Caco-2 (cell line): ENCODE results near the gene AURKA. TPM values are rescaled to one million over a fixed set of nuclear protein-coding genes. Genes with fewer than 3 reads are reported as not detected.

Experiments
- BruUV-seq: library from RNA; stranded (reverse); fragments of 400-500 nt; replicated peaks from 2 replicates; lab custom pipeline; 2021; lab: Mats Ljungman, UMichigan
- CTCF ChIA-PET: fragments of 300-600 bp; sonication (Branson Sonifier 250); formaldehyde crosslinking; loops from one replicate; lab custom pipeline; 2022; ENCODE audit warnings: antibody characterized with exemption; lab: Charles Lee
- POLR2A ChIA-PET: fragments of 300-600 bp; sonication (Branson Sonifier 250); formaldehyde crosslinking; loops from one replicate; lab custom pipeline; 2022; ENCODE audit warnings: antibody characterized with exemption; lab: Charles Lee
- DNase-seq, 2 experiments: peaks; one replicate each; pipeline versions ENCODE4 v3.0.0 to v3.0.0-alpha.2; 2020 to 2022
- H3K27me3 ChIP-seq: replicated peaks from 2 replicates; pipeline ENCODE4 v1.6.0; 2011; ENCODE audit warnings: low read length; ENCODE audit not compliant: control insufficient read depth, insufficient read depth
- H3K36me3 ChIP-seq: 2 replicates; pipeline ENCODE4 v1.5.1; 2011; ENCODE audit warnings: low read length; ENCODE audit not compliant: control insufficient read depth, insufficient read depth
- H3K4me1 ChIP-seq: fragments of 250-450 bp; sonication (Bioruptor Pico); 2 replicates; pipeline ENCODE4 v1.5.1; 2020; ENCODE audit warnings: mild to moderate bottlenecking
- H3K4me3 ChIP-seq: 2 replicates; pipeline ENCODE4 v1.5.1; 2011; ENCODE audit warnings: low read depth, mild to moderate bottlenecking, control low read depth, low read length
- H3K9me3 ChIP-seq: fragments of 250-450 bp; sonication (Bioruptor Pico); 2 replicates; pipeline ENCODE4 v1.5.1; 2020; ENCODE audit warnings: mild to moderate bottlenecking, moderate library complexity
- H3K27ac Mint-ChIP-seq: one replicate; pipeline ENCODE4 v1.8.0; 2022; ENCODE audit warnings: mixed read lengths; ENCODE audit not compliant: unreplicated experiment
- H3K27me3 Mint-ChIP-seq: one replicate; pipeline ENCODE4 v1.8.0; 2022; ENCODE audit warnings: mixed read lengths; ENCODE audit not compliant: insufficient read depth, unreplicated experiment
- H3K36me3 Mint-ChIP-seq: one replicate; pipeline ENCODE4 v1.8.0; 2022; ENCODE audit warnings: mild to moderate bottlenecking, mixed read lengths; ENCODE audit not compliant: insufficient read depth, unreplicated experiment
- H3K4me1 Mint-ChIP-seq: one replicate; pipeline ENCODE4 v1.8.0; 2022; ENCODE audit warnings: low read depth, mixed read lengths; ENCODE audit not compliant: unreplicated experiment
- H3K4me3 Mint-ChIP-seq: one replicate; pipeline ENCODE4 v1.8.0; 2022; ENCODE audit warnings: mild to moderate bottlenecking, moderate library complexity, mixed read lengths; ENCODE audit not compliant: unreplicated experiment
- H3K9me3 Mint-ChIP-seq: one replicate; pipeline ENCODE4 v1.8.0; 2022; ENCODE audit warnings: mixed read lengths; ENCODE audit not compliant: unreplicated experiment
- CTCF ChIP-seq, 2 experiments: fragments of 200-600 bp in 1 of 2; IDR thresholded peaks; 1 replicate in 1 of 2; 2 replicates in 1 of 2; pipeline versions ENCODE4 v1.5.1 to v1.8.0; 2011 to 2022; ENCODE audit warnings: antibody characterized with exemption in 1 of 2, control low read depth in 1 of 2, inconsistent platforms in 1 of 2, low read depth in 1 of 2, low read length in 1 of 2, mild to moderate bottlenecking in 1 of 2, moderate library complexity in 1 of 2; ENCODE audit not compliant: insufficient read depth in 1 of 2, severe bottlenecking in 1 of 2, unreplicated experiment in 1 of 2
- intact Hi-C: fragments of 100-400 bp; cut with micrococcal nuclease; formaldehyde crosslinking; loops from one replicate; pipeline ENCODE4 v1.10.0; 2022; ENCODE audit not compliant: unreplicated experiment
- total RNA-seq: library from RNA; stranded (reverse); gene quantifications from 2 replicates; pipeline ENCODE4 v1.2.3, GENCODE V29; 2022

The AURKA gene
- total RNA-seq, 1 experiment from 2014 or later, result 233 TPM

- no peaks in the 10 kb centered on the region for H3K27me3 Mint-ChIP-seq
- Histone ChIP-seq H3K9me3 (no peaks in the 10 kb centered on the region), H3K4me3 (peak overlapping the region; percentile 86), H3K4me1 (no peaks in the 10 kb centered on the region), H3K27me3 (no peaks in the 10 kb centered on the region), H3K36me3 (no peaks in the 10 kb centered on the region)
- CTCF ChIA-PET, result interaction anchor here (0.6 kb wide), 1 partner anchor 27 kb away, joined by 3 read pairs; no protein-coding TSS in a partner anchor
- intact Hi-C loops, result no loop called here
- no peaks in the 10 kb centered on the region for H3K36me3 Mint-ChIP-seq
- no peak for DNase-seq
- H3K4me1 Mint-ChIP-seq, result no peaks in the 10 kb centered on the region
- peak overlapping the region; percentile 87 for H3K4me3 Mint-ChIP-seq
- H3K9me3 Mint-ChIP-seq, result no peaks in the 10 kb centered on the region
- peak overlapping the region; percentile 11 for H3K27ac Mint-ChIP-seq
- no peak for TF ChIP-seq CTCF (IDR thresholded peaks at IDR 0.05; ENCODE audit: insufficient read depth in 1 of 2, low read depth in 1 of 2, low read length in 1 of 2, severe bottlenecking in 1 of 2, unreplicated experiment in 1 of 2)
- POLR2A ChIA-PET, result interaction anchor here (0.6 kb wide), 2 partner anchors 22 to 32 kb away, joined by 3 read pairs; partner anchors contain the start of genes AURKA and CSTF1
- TSS peak; percentile 31 for BruUV-seq
These were observed 31.7 kb downstream of the AURKA start for GRCh38 chr20:56360133-56360907.

GRCh38 chr20:56359212-56360132, 32.5 kb downstream of the AURKA start:
- Histone ChIP-seq H3K4me1 (no peaks in the 10 kb centered on the region), H3K27me3 (no peaks in the 10 kb centered on the region), H3K4me3 (peak overlapping the region; percentile 86), H3K9me3 (no peaks in the 10 kb centered on the region), H3K36me3 (no peaks in the 10 kb centered on the region)
- Mint-ChIP-seq H3K9me3 (no peaks in the 10 kb centered on the region), H3K27ac (peak overlapping the region; percentile 11), H3K4me3 (peak overlapping the region; percentile 87), H3K36me3 (no peaks in the 10 kb centered on the region), H3K4me1 (no peaks in the 10 kb centered on the region), H3K27me3 (no peaks in the 10 kb centered on the region)
- POLR2A ChIA-PET, result interaction anchor here (0.5 to 2.2 kb wide), 7 partner anchors 11 to 220 kb away, joined by 3 to 55 read pairs (median 3); partner anchors contain the start of genes AURKA and CSTF1
- intact Hi-C loops, result loop anchor here (5.0 kb wide), 3 partner anchors 97 to 157 kb away; partner anchors contain the start of gene MC3R
- TF ChIP-seq CTCF (IDR thresholded peaks at IDR 0.05; ENCODE audit: insufficient read depth in 1 of 2, low read depth in 1 of 2, low read length in 1 of 2, severe bottlenecking in 1 of 2, unreplicated experiment in 1 of 2), result no peak
- CTCF ChIA-PET, result interaction anchor here (0.6 to 1.6 kb wide), 7 partner anchors 17 to 1688 kb away, joined by 3 to 6 read pairs (median 4); partner anchors contain the start of genes AURKA and CSTF1
- DNase-seq, result peak; percentile 65 to 77
- BruUV-seq, result no TSS peak
